Panc1 (cell line): ENCODE measurements around the gene METTL9. TPM values are rescaled to one million over a fixed set of nuclear protein-coding genes. Genes with fewer than 3 reads are reported as not detected.

Experiments
- ATAC-seq: fragments of 200-7000 bp; cut with Tn5 transposase; 2 replicates; pipeline ENCODE4 v1.9.1; 2020; ENCODE audit warnings: mild to moderate bottlenecking, moderate library complexity
- BruUV-seq: library from RNA; stranded (reverse); fragments of 400-500 nt; replicated peaks from 2 replicates; lab custom pipeline; 2021; lab: Mats Ljungman, UMichigan
- CTCF ChIA-PET: fragments of 300-600 bp; sonication (Branson Sonifier 250); formaldehyde crosslinking; loops from one replicate; lab custom pipeline; 2022; ENCODE audit warnings: antibody characterized with exemption; lab: Charles Lee
- POLR2A ChIA-PET: fragments of 300-600 bp; sonication (Branson Sonifier 250); formaldehyde crosslinking; loops from one replicate; lab custom pipeline; 2022; ENCODE audit warnings: antibody characterized with exemption; lab: Charles Lee
- DNase-seq: peaks from one replicate; pipeline ENCODE4 v3.0.0-alpha.2; 2010; ENCODE audit warnings: low read depth, low spot score
- H3K27ac ChIP-seq: 2 replicates; pipeline ENCODE4 v1.5.1; 2011; ENCODE audit warnings: mild to moderate bottlenecking, low read length, inconsistent platforms
- H3K27me3 ChIP-seq: fragments of 200-500 bp; sonication (Bioruptor generic); 2 replicates; pipeline ENCODE4 v1.6.0; 2014; ENCODE audit warnings: low read length, inconsistent platforms; ENCODE audit not compliant: control insufficient read depth, insufficient read depth
- H3K36me3 ChIP-seq: fragments of 200-500 bp; sonication (Bioruptor generic); 2 replicates; pipeline ENCODE4 v1.5.1; 2014; ENCODE audit warnings: inconsistent platforms, mild to moderate bottlenecking, low read length, moderate library complexity; ENCODE audit not compliant: control insufficient read depth, insufficient read depth
- H3K4me1 ChIP-seq: 2 replicates; pipeline ENCODE4 v1.5.1; 2011; ENCODE audit warnings: inconsistent platforms, mild to moderate bottlenecking, low read length, moderate library complexity; ENCODE audit not compliant: control insufficient read depth, insufficient read depth
- H3K4me3 ChIP-seq, 2 experiments: 2 replicates each; pipeline ENCODE4 v1.5.1; 2011 to 2012; ENCODE audit warnings: low read depth in 2 of 2, low read length in 2 of 2, mild to moderate bottlenecking in 2 of 2, inconsistent platforms in 1 of 2, moderate library complexity in 1 of 2
- H3K9me3 ChIP-seq: fragments of 200-500 bp; sonication (Bioruptor generic); 2 replicates; pipeline ENCODE4 v1.5.1; 2014; ENCODE audit warnings: low read depth, mild to moderate bottlenecking, inconsistent platforms, low read length, moderate library complexity; ENCODE audit not compliant: control insufficient read depth, insufficient read depth
- CTCF ChIP-seq: fragments of 450-650 bp; IDR thresholded peaks from 2 replicates; pipeline ENCODE4 v1.5.1; 2017; ENCODE audit warnings: mild to moderate bottlenecking
- POLR2AphosphoS5 ChIP-seq: IDR thresholded peaks from 2 replicates; pipeline ENCODE4 v1.6.1; 2012; ENCODE audit warnings: mild to moderate bottlenecking, low read depth, low read length, moderate library complexity
- SIN3A ChIP-seq: IDR thresholded peaks from 2 replicates; pipeline ENCODE4 v1.6.1; 2012; ENCODE audit warnings: low read depth, mild to moderate bottlenecking, low read length, moderate library complexity, borderline replicate concordance; ENCODE audit not compliant: insufficient read depth
- TCF7L2 ChIP-seq: IDR thresholded peaks from 2 replicates; pipeline ENCODE4 v1.6.1; 2011; ENCODE audit warnings: mild to moderate bottlenecking, low read depth, low read length, inconsistent platforms
- in situ Hi-C: cut with HindIII; loops from 2 replicates; pipeline ENCODE4 v1.10.0; 2016; ENCODE audit warnings: low sequenced_read_pairs, low pct_unique_long_range_greater_than_20kb
- intact Hi-C: fragments of 100-400 bp; cut with micrococcal nuclease; formaldehyde crosslinking; loops from one replicate; pipeline ENCODE4 v1.10.0; 2022; ENCODE audit not compliant: unreplicated experiment
- total RNA-seq: library from RNA; stranded (reverse); gene quantifications from one replicate; pipeline ENCODE4 v1.2.1, GENCODE V29; 2021; ENCODE audit not compliant: unreplicated experiment
- TF ChIP-seq, protein P1 (sequence below), 2 experiments: IDR thresholded peaks; 2 replicates each; pipeline ENCODE4 v1.6.1; 2011 to 2012; ENCODE audit warnings: low read depth in 2 of 2, control low read depth in 1 of 2, low read length in 1 of 2, mild to moderate bottlenecking in 1 of 2, moderate library complexity in 1 of 2; ENCODE audit not compliant: insufficient read depth in 1 of 2

Gene METTL9
- total RNA-seq, 1 experiment from 2014 or later, result 86.1 TPM

- ChIA-PET POLR2A (no interaction called here), CTCF (no interaction called here)
- ATAC-seq, result no peak
- no peaks in the 10 kb centered on the region for H3K27me3 ChIP-seq
- H3K27ac ChIP-seq, result no peak overlapping the region
- no peaks in the 10 kb centered on the region for H3K36me3 ChIP-seq
- no peak for DNase-seq
- H3K4me1 ChIP-seq, result no peaks in the 10 kb centered on the region
- in situ Hi-C loops (no loop called here), intact Hi-C loops (no loop called here)
- H3K4me3 ChIP-seq, result no peak overlapping the region
- no TSS peak for BruUV-seq
- H3K9me3 ChIP-seq, result no peaks in the 10 kb centered on the region
- TF ChIP-seq, protein P1, sequence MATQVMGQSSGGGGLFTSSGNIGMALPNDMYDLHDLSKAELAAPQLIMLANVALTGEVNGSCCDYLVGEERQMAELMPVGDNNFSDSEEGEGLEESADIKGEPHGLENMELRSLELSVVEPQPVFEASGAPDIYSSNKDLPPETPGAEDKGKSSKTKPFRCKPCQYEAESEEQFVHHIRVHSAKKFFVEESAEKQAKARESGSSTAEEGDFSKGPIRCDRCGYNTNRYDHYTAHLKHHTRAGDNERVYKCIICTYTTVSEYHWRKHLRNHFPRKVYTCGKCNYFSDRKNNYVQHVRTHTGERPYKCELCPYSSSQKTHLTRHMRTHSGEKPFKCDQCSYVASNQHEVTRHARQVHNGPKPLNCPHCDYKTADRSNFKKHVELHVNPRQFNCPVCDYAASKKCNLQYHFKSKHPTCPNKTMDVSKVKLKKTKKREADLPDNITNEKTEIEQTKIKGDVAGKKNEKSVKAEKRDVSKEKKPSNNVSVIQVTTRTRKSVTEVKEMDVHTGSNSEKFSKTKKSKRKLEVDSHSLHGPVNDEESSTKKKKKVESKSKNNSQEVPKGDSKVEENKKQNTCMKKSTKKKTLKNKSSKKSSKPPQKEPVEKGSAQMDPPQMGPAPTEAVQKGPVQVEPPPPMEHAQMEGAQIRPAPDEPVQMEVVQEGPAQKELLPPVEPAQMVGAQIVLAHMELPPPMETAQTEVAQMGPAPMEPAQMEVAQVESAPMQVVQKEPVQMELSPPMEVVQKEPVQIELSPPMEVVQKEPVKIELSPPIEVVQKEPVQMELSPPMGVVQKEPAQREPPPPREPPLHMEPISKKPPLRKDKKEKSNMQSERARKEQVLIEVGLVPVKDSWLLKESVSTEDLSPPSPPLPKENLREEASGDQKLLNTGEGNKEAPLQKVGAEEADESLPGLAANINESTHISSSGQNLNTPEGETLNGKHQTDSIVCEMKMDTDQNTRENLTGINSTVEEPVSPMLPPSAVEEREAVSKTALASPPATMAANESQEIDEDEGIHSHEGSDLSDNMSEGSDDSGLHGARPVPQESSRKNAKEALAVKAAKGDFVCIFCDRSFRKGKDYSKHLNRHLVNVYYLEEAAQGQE (IDR thresholded peaks at IDR 0.05; ENCODE audit: insufficient read depth in 1 of 2, low read depth in 2 of 2, low read length in 1 of 2), result no peak
- TF ChIP-seq SIN3A (no peak), POLR2AphosphoS5 (no peak), TCF7L2 (no peak), CTCF (no peak)
These were observed 20.5 kb downstream of the METTL9 start for GRCh38 chr16:21619765-21620425.

DNA sequence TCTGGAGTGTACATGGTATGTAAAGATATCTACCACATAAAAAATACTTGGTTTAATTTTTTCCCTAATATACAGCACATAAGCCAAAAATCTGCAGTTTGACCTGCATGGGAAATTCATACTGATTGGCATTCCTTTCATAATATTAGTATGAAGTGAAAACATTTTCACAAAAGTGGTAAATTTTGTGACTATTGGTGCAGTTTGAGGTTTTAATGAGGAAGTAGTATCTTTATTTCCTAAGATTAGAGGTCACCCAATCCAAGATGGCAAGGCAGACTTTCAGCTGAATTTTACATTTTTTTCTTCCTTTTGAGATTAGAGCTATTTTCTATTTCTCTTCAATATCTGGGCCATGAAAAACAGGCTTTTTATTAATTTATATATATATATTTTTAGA, 21.2 kb downstream of the METTL9 start:
- Histone ChIP-seq H3K36me3 (no peaks in the 10 kb centered on the region), H3K9me3 (no peaks in the 10 kb centered on the region), H3K4me1 (no peaks in the 10 kb centered on the region), H3K27ac (no peak overlapping the region), H3K4me3 (no peak overlapping the region), H3K27me3 (no peaks in the 10 kb centered on the region)
- intact Hi-C loops (no loop called here), in situ Hi-C loops (no loop called here)
- ATAC-seq, result no peak
- no peak for TF ChIP-seq TCF7L2
- TF ChIP-seq CTCF, result no peak
- TF ChIP-seq POLR2AphosphoS5, result no peak
- TF ChIP-seq, protein P1 (IDR thresholded peaks at IDR 0.05; ENCODE audit: insufficient read depth in 1 of 2, low read depth in 2 of 2, low read length in 1 of 2), result no peak
- TF ChIP-seq SIN3A, result no peak
- DNase-seq, result no peak
- no TSS peak for BruUV-seq
- ChIA-PET POLR2A (no interaction called here), CTCF (no interaction called here)
